Mucosa of stomach (tissue), 1 donor: Measurements from ENCODE around the gene CCDC33.

Source experiments
- H3K27me3 ChIP-seq: one replicate; pipeline ENCODE4 v1.7.0; 2013; ENCODE audit warnings: mild to moderate bottlenecking, low read length; ENCODE audit not compliant: control insufficient read depth, insufficient read depth
- H3K36me3 ChIP-seq: one replicate; pipeline ENCODE4 v1.7.0; 2013; ENCODE audit warnings: low read length; ENCODE audit not compliant: control insufficient read depth, insufficient read depth
- H3K4me1 ChIP-seq: one replicate; pipeline ENCODE4 v1.7.0; 2013; ENCODE audit warnings: mild to moderate bottlenecking, low read length; ENCODE audit not compliant: control insufficient read depth, insufficient read depth
- H3K4me3 ChIP-seq: one replicate; pipeline ENCODE4 v1.7.0; 2013; ENCODE audit warnings: low read length
- H3K9ac ChIP-seq: one replicate; pipeline ENCODE4 v1.7.0; 2013; ENCODE audit warnings: mild to moderate bottlenecking, low read length, moderate library complexity
- H3K9me3 ChIP-seq: one replicate; pipeline ENCODE4 v1.7.0; 2013; ENCODE audit warnings: mild to moderate bottlenecking, low read length, moderate library complexity; ENCODE audit not compliant: control insufficient read depth
- donor health status: Pancreatic carcinoma.

Gene CCDC33

DNA sequence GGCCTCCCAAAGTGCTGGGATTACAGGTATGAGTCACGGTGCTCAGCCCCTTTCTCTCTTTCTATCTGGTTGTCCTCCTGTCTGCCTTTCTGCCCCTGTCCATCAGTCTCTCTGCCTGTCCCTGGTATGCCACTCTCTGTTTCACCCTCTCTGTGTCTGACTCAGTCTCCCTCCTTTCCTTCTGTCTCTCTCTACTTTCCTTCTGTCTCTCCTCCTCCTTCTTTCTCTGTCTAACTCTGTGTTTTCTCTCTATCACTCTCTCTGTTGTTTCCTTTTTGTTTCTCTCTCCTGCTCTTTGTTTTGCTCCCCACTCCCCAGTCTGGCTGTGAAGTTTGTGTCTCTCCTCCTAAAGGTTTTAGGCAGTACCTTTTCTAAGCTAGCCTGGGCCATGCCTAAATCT is 24.5 kb upstream of the CCDC33 start:
- Histone ChIP-seq H3K9ac (no peak overlapping the region), H3K9me3 (no peaks in the 10 kb centered on the region), H3K4me1 (peaks cover 25% of the 10 kb centered on the region), H3K27me3 (peaks cover 32% of the 10 kb centered on the region), H3K4me3 (no peak overlapping the region), H3K36me3 (no peaks in the 10 kb centered on the region)

DNA sequence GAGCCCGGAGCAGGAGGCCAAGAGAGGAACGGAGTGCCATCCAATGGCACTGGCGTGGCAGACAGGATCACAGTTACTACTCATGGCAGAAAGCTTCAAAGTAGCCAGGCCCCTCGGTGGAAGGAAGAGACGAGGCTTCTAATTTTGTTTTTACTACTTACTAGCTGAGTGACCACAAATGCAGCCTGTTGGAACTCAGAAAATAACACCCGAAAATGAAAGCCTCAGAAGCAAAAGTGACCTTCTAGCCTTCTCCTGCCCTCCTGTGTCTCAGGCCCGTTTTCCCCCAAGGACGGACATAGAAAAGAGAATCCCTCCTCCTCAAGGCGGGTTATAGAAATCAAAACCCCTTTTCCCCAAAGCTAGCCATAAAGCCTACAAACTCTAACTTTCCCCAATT is 23.6 kb upstream of the CCDC33 start:
- Histone ChIP-seq H3K4me3 (no peak overlapping the region), H3K9ac (no peak overlapping the region), H3K4me1 (peaks cover 34% of the 10 kb centered on the region), H3K9me3 (no peaks in the 10 kb centered on the region), H3K27me3 (peaks cover 28% of the 10 kb centered on the region), H3K36me3 (no peaks in the 10 kb centered on the region)

DNA sequence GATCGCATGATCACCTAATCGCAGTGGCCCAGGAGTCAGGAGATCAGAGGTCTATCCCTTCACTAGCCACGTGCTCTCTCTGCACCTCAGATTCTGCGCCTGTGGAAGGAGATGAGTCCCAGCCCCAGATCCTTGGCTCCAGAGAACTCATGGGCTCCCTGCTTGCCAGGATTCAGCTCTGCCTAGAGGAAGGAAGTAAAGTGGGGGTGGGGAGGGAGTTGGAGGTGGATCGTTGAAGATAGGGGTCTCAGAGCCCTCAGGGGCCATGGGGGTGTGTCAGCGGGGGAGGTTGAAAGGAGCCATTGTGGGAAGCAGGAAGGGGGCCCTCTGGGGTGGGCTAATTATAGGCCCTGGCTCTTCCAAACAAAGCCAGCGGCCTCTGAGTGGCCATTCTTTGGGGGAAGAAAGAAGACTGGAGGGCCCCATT is 22.3 kb upstream of the CCDC33 start:
- H3K4me3 ChIP-seq = no peak overlapping the region
- peaks cover 42% of the 10 kb centered on the region for H3K4me1 ChIP-seq
- no peaks in the 10 kb centered on the region for H3K36me3 ChIP-seq
- H3K9me3 ChIP-seq = no peaks in the 10 kb centered on the region
- H3K27me3 ChIP-seq = peaks cover 19% of the 10 kb centered on the region
- no peak overlapping the region for H3K9ac ChIP-seq

DNA sequence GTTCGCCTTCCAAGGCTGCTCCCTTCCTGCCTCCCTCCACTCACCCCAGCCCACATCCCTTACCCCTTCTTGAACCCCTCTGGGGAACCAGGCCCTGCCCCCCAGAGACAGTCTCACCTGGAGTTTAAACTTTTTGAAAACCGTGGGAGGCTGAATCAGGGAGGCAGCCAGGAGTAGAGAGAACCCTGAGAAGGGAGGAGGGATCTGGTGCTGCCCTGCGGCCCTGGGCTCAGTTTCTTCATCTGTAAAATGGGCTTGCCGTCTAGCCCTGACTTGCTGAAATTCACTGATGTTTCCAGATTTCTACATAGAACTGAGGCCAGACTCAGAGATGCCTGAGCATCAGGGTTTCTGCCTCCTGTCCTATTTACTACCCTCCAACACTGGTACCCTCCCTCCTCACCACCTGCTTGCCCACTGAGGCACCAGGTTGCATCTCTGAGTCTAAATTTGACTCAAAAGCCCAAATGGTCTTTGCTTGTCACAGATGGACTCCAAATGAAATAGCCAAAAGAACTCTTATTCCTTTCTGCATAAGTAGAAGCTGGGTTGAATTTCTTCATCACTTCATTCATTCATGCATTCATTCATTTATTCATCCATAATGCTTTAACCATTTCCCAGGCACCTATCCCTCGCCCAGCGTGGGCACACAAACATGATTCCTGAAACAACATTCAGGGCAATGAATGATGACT is 21.7 kb upstream of the CCDC33 start:
- Histone ChIP-seq H3K4me3 (no peak overlapping the region), H3K4me1 (peaks cover 36% of the 10 kb centered on the region), H3K27me3 (peaks cover 13% of the 10 kb centered on the region), H3K36me3 (no peaks in the 10 kb centered on the region), H3K9ac (no peak overlapping the region), H3K9me3 (no peaks in the 10 kb centered on the region)

- Histone ChIP-seq H3K9ac (no peak overlapping the region), H3K4me3 (no peak overlapping the region), H3K9me3 (no peaks in the 10 kb centered on the region), H3K4me1 (peaks cover 24% of the 10 kb centered on the region), H3K27me3 (peaks cover 19% of the 10 kb centered on the region), H3K36me3 (no peaks in the 10 kb centered on the region)
These were observed 20.2 kb upstream of the CCDC33 start for GRCh38 chr15:74215958-74216357.

DNA sequence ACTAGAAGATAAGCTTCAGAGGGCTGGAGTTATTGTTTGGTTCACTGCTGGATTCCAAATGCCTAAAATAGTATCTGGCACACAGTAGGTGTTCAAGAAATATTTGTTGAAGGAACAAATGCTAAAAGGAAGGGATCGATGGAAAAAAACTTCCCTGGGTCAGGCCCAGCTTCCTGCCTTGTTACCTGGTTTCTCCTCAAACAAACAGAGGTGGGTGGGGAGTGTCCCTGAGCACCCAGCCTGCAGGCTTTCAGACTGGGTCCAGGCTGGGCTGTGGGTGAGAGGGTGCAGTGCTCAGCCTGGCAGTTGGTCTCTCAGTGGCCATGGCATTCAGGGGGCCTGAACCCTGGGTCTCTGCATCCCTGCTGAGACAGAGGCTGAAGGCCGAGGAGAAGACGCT is 19.2 kb upstream of the CCDC33 start:
- H3K4me1 ChIP-seq = peaks cover 23% of the 10 kb centered on the region
- H3K36me3 ChIP-seq = no peaks in the 10 kb centered on the region
- H3K9me3 ChIP-seq = no peaks in the 10 kb centered on the region
- H3K27me3 ChIP-seq = peaks cover 22% of the 10 kb centered on the region
- H3K4me3 ChIP-seq = no peak overlapping the region
- no peak overlapping the region for H3K9ac ChIP-seq

DNA sequence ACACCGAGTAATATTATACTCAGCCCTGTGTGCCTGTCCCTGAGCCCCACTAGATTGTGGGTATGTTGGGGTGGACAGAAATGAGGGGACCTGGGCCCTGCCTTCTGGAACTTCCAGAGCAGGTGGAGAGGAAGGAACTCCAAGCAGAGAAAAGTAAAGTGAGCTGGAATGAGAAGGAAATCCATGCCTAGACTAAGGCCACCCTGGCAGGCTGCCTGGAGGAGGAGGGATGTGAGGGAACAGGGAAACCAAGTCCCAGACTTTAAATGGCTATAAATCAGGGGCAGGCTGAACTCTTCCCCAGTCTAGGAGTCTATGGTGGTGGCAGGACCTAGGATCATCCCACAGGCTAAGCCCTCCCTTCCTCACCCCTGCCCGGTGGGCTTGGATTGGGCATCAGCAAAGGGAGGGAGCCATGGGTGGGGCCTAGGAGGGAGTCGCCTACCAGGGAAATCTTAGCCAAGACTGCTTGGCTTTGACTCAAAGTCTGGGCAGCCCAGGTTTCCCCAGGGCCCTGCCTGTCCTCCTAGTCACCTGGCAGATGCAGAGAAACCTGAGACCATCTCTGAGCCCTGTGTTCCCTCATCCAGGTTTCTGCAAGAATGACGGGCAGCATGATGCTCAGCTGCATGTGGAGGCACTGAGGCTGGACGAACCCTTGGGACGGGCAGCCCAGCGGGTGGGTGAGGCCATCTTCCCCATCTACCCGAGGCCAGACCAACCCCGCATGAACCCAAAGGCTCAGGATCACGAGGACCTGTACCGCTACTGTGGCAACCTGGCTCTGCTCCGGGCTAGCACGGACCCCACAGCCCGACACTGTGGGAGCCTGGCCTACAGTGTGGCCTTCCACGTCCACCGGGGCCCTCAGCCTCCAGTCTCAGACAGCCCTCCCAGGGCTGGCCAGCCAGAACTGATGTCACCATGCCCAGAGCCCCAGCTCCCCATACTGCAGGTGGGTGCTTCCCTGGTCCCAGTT is 17.9 kb upstream of the CCDC33 start:
- no peak overlapping the region for H3K4me3 ChIP-seq
- H3K9me3 ChIP-seq = no peaks in the 10 kb centered on the region
- H3K9ac ChIP-seq = no peak overlapping the region
- peaks cover 25% of the 10 kb centered on the region for H3K27me3 ChIP-seq
- no peaks in the 10 kb centered on the region for H3K36me3 ChIP-seq
- H3K4me1 ChIP-seq = peaks cover 23% of the 10 kb centered on the region

- H3K9me3 ChIP-seq = no peaks in the 10 kb centered on the region
- H3K4me1 ChIP-seq = peaks cover 20% of the 10 kb centered on the region
- H3K9ac ChIP-seq = no peak overlapping the region
- no peaks in the 10 kb centered on the region for H3K36me3 ChIP-seq
- peaks cover 27% of the 10 kb centered on the region for H3K27me3 ChIP-seq
- H3K4me3 ChIP-seq = no peak overlapping the region
These were observed 15.5 kb upstream of the CCDC33 start for GRCh38 chr15:74220475-74221248.

- Histone ChIP-seq H3K9ac (no peak overlapping the region), H3K36me3 (no peaks in the 10 kb centered on the region)
These were observed 14.5 kb upstream of the CCDC33 start for GRCh38 chr15:74221399-74222239.

GRCh38 chr15:74222240-74223119 is 13.6 kb upstream of the CCDC33 start:
- H3K9ac ChIP-seq = no peak overlapping the region
- no peaks in the 10 kb centered on the region for H3K9me3 ChIP-seq
- peaks cover 10% of the 10 kb centered on the region for H3K4me1 ChIP-seq
- H3K4me3 ChIP-seq = no peak overlapping the region
- H3K36me3 ChIP-seq = no peaks in the 10 kb centered on the region
- H3K27me3 ChIP-seq = peaks cover 27% of the 10 kb centered on the region

More at GRCh38 chr15:74221399-74222239, 14.5 kb upstream of the CCDC33 start:
- peaks cover 19% of the 10 kb centered on the region for H3K4me1 ChIP-seq
- H3K27me3 ChIP-seq = peaks cover 27% of the 10 kb centered on the region
- H3K9me3 ChIP-seq = no peaks in the 10 kb centered on the region
- no peak overlapping the region for H3K4me3 ChIP-seq
